Endothelial cell of umbilical vein (primary cell): ENCODE measurements around the gene SLC45A1.

Experiments used
- EZH2 ChIP-seq: IDR thresholded peaks from 2 replicates; pipeline ENCODE4 v1.6.1; 2012; ENCODE audit warnings: borderline replicate concordance, low read depth, mild to moderate bottlenecking, moderate library complexity, low read length, inconsistent platforms; ENCODE audit not compliant: severe bottlenecking
- GATA2 ChIP-seq: IDR thresholded peaks from 2 replicates; pipeline ENCODE4 v1.7.0; 2011; ENCODE audit warnings: low read depth, mild to moderate bottlenecking, moderate library complexity, mixed read lengths, low read length; ENCODE audit not compliant: insufficient read length, insufficient read depth
- JUN ChIP-seq: IDR thresholded peaks from 2 replicates; pipeline ENCODE4 v1.6.1; 2011; ENCODE audit warnings: borderline replicate concordance, low read depth; ENCODE audit not compliant: insufficient read length, insufficient read depth
- MYC ChIP-seq: IDR thresholded peaks from one replicate; pipeline ENCODE4 v1.6.1; 2011; ENCODE audit warnings: mild to moderate bottlenecking, low read depth, low read length
- POLR2A ChIP-seq: IDR thresholded peaks from 2 replicates; pipeline ENCODE4 v1.6.1; 2012; ENCODE audit warnings: low read depth, mild to moderate bottlenecking, control low read depth, low read length
- POLR2AphosphoS5 ChIP-seq: IDR thresholded peaks from 2 replicates; pipeline ENCODE4 v1.6.1; 2012; ENCODE audit warnings: low read depth, mild to moderate bottlenecking, control low read depth, low read length, moderate library complexity; ENCODE audit not compliant: insufficient read depth
- TF ChIP-seq, protein P1 (sequence below), 2 donors: IDR thresholded peaks; 1 replicate in 1 of 2; 2 replicates in 1 of 2; pipeline ENCODE4 v1.5.1; 2011; ENCODE audit warnings: low read length in 2 of 2, mild to moderate bottlenecking in 2 of 2, moderate library complexity in 2 of 2, control low read depth in 1 of 2, inconsistent platforms in 1 of 2, low read depth in 1 of 2; ENCODE audit not compliant: insufficient read depth in 1 of 2; ENCODE audit errors: extremely low read depth in 1 of 2
- TF ChIP-seq, protein P2 (sequence below): IDR thresholded peaks from 2 replicates; pipeline ENCODE4 v1.6.1; 2011; ENCODE audit not compliant: insufficient read depth, insufficient read length

DNA sequence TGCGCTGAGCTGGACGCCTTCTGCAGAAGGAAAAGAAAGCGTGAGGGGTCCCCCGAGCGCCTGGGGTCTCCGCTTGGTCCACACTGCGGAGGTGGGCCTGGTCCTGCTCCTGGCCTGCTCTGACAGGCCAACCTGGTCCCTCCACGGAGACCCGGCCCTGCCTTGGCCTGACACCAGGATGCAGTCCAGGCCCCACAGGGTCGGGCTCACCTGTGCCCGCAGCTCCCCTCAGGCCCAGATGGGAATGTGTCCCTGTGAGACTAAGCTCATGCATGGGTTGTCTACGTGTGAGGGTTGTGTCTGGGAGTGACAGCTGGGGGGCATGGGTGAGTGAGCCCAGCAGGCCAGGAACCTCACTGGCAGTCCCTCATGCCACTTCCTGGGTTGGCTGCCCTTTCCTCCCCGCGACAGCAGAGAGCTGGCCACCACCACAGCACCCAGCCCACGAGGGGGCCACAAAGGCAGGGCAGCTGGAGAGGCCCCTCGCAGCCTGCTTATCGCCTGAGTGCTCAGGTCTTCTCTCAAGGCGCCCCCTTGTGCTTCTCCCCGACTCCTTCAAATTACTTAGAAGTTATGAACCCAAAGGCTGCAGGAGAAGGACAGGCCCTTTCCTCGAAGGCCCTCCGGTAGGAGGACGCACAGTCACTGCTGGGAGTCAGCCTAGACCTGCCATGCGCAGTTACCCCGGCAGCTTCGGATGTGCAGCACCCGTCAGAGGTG, 41.1 kb downstream of the SLC45A1 start:
- no peak for TF ChIP-seq MYC
- no peak for TF ChIP-seq EZH2
- TF ChIP-seq, protein P1, sequence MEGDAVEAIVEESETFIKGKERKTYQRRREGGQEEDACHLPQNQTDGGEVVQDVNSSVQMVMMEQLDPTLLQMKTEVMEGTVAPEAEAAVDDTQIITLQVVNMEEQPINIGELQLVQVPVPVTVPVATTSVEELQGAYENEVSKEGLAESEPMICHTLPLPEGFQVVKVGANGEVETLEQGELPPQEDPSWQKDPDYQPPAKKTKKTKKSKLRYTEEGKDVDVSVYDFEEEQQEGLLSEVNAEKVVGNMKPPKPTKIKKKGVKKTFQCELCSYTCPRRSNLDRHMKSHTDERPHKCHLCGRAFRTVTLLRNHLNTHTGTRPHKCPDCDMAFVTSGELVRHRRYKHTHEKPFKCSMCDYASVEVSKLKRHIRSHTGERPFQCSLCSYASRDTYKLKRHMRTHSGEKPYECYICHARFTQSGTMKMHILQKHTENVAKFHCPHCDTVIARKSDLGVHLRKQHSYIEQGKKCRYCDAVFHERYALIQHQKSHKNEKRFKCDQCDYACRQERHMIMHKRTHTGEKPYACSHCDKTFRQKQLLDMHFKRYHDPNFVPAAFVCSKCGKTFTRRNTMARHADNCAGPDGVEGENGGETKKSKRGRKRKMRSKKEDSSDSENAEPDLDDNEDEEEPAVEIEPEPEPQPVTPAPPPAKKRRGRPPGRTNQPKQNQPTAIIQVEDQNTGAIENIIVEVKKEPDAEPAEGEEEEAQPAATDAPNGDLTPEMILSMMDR (IDR thresholded peaks at IDR 0.05; ENCODE audit: extremely low read depth in 1 of 2, insufficient read depth in 1 of 2, low read depth in 1 of 2, low read length in 2 of 2): no peak
- TF ChIP-seq, protein P2, sequence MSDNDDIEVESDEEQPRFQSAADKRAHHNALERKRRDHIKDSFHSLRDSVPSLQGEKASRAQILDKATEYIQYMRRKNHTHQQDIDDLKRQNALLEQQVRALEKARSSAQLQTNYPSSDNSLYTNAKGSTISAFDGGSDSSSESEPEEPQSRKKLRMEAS: no peak
- TF ChIP-seq GATA2: no peak
- no peak for TF ChIP-seq POLR2A
- TF ChIP-seq POLR2AphosphoS5: no peak
- TF ChIP-seq JUN: no peak
